Fibroblast of peridontal ligament (primary cell): Measurements from ENCODE around the gene RHOT1.
"Not testable (repeated sequence)": the region's sequence is repeated elsewhere in the genome, so short reads cannot be mapped to it uniquely, and the experiment has no call there.

Experiments
- DNase-seq: peaks from one replicate; pipeline ENCODE4 v3.0.0-alpha.2; 2010; ENCODE audit errors: extremely low read depth

The RHOT1 gene

DNA sequence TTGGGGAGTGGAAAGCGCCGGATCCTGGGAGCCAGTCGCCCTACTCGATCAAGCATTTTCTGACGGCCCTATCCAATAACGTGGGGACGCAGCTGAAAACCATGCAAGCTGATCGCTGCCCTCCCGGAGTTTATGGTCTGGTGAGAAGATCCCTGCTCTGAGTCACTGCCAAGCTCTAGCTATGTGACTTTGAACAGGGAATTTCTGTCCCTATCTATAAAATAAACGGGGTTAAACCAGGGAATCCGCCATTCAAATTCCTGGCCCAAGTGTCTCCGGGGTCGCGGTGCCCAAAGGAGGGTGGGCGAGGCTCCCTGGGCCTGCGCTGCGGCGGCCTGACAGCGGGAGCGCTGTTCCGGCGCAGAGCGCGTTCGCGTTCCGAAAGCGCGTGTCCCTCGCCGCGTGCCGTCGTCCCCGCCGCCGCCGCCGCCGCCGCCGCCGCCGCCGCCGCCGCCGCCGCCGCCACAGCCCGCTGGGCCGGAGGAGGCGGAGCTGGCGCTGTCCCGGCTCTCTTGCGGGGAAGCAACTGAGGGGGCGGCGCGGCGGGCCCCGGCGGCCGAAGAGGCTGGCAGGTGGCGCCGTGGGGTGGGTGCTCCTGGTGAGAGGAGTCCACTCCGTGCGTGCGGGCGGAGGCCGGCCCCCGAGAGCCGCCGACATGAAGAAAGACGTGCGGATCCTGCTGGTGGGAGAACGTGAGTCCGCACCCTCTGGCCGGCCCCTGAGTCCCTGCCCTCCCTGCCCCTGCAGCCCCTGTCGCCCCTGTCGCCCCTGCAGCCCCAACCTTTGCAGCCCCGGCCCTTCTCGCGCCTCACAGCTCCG, at the start of gene RHOT1:
Gene RHOT1 (plus strand): TSS at position 465 of the 819 bp plus-strand sequence. CDS start 191 bp downstream, at position 656.
- peak; percentile 86 for DNase-seq

DNA sequence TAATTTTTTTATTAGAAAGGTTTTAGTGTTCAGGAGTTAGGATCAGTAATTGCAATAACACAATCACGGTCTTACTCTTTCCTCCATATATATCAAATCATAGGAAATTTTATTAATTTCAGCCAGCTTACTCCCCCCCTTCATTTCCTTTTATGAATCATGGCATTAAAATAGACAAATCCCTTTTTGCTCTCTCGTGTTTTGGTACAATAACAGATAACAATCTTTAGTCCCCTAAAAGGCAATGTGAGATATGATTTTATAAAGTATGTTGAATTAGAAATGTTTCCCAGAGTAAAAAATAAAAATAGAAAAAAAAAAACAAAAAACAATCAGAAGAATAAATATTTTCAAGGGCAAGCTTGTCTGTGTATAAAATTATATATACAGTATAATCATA, 42.6 kb upstream of the RHOT1 start:
- no peak for DNase-seq

DNA sequence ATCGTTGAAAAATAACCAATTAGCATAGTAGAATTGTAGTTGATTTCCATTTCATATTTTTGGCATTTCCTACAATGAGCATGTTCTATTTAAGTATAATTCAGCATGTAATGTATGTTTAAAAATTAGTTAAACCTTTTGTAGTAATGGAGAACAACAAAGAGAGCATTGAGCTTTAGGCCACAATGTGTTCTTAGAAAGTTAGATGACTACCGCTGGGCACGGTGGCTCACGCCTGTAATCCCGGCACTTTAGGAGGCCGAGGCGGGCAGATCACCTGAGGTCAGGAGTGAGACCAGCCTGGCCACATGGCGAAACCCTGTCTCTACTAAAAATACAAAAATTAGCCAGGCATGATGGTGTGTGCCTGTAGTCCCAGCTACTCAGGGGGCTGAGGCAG, 42.0 kb upstream of the RHOT1 start:
- not testable (repeated sequence) for DNase-seq

DNA sequence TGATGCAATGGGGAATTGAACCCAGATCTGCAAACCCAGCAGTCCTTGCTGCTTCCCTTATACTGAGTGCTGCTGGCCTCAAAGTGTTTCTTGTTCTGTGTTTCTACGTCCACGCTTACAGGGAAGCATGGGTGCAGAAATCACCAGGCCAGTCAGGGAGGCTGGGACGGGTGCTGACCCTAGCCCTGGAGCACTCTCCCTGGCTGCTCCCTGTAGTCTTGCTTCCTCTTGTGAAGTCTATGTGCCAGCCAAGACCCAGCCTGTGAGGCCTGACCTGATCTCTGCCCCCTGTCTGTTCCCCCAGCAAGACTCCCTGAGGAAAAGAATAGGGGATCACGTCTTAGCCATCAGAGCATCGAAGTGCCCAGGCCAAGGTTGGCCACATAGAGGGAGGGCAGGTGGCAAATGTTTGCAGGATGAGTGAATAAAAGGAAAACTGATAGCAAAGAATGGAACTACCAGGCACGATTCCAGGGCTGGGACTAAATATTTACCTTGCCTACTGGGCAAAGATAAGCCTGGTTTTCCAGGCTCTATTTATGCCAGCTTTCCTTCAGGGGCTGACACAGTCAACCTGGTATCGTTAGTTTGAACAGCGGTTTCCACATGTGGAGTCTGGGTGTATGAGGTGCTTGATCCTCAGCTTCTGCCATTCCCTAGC, 41.2 kb upstream of the RHOT1 start:
- no peak for DNase-seq

DNA sequence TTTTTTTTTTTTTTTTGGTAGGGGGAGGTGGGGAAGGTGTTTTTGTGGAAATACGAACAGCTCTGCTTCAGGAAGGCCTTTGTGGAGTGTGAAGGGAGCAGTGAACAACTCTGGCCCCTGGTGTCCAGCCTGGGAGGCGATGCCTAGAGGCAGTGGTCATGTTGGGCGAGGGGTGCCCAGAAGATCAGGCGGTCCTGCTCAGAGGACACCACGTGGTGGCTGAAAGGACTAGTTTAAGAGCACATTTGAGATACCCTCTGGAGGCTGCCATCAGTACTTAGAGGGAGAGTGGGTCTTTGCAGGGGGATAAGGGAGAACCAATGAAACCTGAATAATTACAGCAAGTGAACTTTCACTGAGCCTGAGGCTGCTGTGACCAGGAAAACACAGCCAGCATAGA, 40.1 kb upstream of the RHOT1 start:
- DNase-seq: no peak

DNA sequence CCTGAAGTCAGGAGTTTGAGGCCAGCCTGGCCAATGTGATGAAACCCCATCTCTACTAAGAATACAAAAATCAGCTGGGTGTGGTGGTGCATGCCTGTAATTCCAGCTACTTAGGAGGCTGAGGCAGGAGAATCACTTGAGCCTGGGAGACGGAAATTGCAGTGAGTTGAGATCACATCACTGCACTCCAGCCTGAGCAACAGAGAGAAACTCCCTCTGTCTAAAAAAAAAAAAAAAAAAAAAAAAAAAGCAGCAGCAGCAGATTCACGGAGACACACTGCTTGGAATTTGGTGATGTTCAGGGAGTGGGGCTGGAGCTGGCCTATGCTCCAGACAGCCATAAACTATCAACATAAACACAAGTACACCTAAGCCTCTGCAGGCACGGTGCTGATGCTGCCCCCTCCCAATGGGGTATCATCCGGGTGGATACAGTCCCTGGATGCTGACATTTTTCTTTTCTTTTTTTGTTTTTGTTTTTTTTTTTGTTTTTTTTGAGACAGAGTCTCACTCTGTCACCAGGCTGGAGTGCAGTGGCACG, 39.6 kb upstream of the RHOT1 start:
- peak; percentile 39 for DNase-seq

DNA sequence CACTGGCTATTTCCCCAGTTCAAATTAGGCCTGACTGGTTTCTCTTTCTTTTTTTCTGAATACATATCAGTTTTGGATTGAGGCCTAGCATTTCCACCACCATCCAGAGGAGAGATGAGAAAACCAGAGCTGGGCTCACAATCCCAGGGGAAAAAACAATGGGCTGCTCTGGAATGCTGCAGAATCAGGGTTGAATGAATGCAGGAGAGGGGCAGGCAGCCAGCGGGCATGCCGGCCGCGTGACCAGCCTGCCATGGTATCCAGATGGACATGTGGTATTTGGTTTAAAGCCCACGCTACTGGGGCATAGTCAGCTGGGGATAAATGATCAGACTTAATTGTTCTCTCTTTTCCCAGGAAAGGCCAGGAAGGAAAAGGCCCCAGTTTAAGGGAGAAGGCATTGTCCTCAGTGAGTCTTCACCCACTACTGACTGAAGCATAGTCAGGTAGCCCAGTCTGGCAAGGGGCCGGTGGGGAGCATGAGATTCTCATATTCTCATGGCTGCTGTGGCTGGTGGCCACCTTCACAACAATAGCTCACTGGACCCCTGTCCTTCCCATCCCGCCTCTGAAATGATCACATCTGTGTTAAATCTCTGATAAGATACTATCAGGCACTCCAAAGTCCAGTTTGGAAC, 38.7 kb upstream of the RHOT1 start:
- peak; percentile 95 for DNase-seq

DNA sequence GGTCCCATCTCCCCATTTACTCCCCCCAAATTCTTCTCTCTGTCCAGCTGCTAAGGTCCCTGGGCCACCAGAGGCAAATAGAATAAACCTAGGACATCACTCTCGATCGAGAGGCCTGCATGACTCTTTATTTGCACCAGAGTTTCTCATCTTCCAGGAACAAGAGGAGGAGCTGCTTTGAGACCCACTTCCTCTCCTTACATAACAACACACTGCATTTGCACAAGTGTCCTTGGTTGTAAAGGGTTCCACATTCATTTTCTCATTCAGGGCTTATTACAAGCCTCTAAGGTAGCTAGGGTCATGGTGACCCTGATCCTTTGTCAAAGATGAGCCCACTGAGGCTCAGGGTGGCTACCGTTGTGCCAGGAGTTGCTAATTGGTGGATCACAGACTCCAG, 38.1 kb upstream of the RHOT1 start:
- no peak for DNase-seq

DNA sequence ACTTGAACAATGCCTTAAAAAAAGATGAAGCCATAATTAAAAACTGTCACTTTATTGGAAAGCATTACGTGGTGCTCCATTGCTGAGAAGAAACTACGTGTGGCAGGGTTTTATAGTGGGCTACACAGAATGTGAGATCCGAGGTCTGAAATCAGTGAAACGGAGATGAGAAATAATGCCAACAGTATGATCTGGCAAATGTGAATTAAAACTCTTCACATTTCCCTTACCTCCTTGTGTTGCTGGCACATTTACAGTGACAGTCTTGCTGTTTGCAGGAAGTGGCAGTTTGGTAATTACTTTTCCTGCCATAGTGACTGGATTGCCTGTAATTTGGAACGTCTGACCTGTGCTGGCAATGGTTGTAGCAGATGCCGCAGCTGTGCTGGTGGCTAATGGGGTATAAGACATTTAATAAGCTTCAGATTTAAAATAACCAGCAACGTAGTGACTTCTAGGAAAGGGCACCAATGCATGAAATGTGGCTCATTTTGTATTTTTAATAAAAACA, 35.8 kb upstream of the RHOT1 start:
- DNase-seq: not testable (repeated sequence)

DNA sequence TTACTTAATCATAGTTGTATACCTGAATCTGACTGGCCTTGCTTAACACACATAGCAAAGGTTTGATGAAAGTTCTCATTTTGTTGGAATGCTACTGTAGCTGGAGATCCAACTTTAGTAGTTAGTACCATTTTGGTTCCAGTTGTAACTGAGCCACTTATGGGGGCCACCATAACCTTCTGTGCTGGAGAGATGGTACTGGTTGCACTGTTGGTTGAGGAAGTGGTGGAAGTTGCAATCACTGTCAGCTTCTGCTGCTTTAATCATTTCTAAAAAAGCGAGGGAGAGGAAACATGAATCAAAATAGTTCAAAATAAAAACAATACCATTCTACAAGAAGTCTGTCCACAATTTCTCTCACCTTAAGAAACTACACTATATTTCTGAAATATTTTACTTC, 35.1 kb upstream of the RHOT1 start:
- not testable (repeated sequence) for DNase-seq

DNA sequence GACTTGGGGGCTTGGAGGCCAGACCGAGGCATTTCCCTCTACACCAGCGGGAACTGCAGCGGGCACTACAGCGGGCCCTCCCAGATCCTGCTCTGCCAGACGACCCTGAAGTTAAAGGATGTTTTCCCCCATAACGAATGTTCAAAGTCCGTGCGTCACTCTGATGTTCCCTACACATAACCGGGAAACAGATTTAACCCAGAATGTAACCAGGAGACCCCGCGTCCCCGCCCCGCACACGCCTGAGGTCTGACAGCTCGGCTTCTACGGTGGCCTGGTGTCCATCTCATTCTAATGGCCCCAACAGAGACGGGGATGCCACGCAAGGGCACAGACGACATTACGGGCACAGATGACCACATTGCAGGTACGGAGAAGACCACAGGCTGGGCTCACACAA, 31.7 kb upstream of the RHOT1 start:
- DNase-seq: no peak

DNA sequence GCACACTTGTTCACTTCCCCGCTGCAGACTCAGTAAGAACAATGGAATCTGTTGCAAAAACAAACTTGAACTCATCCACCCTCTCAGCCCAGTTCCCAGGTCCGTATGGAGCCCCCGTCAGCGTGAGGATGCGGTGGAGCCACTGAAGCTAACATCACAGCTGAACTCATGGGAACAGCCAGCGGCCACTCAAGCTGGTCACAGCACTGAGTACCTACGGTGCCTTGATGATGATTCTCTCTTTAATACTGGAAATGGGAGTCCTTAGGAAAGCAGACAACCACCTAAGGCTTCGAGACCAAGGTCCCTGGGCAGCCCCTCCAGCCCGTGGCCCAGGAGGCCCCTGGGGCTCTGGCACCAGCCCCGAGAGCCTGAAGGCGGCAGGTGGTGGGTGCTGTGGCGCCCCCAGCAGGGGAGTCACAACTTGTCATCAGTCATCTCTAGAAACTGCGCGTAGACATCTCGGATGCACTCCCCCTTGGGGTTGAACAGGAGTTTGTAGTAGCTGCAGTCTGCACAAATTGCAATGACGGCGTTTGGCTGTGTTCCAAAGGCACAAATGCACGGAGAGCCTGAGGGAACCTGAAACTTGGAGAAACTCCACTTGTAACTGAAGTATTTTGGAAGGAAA, 31.0 kb upstream of the RHOT1 start:
- peak; percentile 76 for DNase-seq

DNA sequence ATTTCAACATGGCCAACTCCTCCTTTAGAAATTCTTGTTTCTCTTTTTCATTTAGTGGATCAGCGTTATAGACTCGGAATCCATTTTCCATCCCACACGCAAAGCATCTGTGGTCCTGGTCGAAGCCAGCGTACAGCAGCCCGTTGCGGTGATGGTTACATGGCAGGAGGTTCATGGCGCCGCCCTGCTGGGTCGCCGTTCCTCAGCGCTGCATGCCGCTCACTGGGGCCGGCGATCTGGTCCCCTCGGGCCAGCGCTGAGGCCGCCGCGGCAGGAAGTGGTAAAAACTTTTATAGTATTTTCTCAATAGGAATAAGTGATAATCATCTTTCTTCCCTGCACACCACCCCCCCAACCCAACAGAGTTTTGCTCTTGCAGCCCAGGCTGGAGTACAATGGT, 29.9 kb upstream of the RHOT1 start:
- no peak for DNase-seq

DNA sequence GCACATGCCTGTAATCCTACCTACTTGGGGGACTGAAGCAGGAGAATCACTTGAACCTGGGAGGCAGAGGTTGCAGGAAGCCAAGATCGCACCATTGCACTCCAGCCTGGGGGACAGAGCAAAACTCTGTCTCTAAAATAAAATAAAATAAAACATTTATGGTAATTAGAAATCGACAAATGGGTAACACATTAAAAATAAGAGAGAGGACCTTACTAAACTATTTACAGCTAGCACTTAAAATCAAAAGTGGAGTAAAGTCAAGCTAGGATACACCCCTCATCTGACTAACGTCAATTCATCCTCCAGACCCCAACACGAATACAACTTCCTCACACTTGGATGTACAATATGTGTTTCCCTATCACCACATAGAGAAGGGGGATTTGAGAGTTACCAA, 27.8 kb upstream of the RHOT1 start:
- DNase-seq: no peak

DNA sequence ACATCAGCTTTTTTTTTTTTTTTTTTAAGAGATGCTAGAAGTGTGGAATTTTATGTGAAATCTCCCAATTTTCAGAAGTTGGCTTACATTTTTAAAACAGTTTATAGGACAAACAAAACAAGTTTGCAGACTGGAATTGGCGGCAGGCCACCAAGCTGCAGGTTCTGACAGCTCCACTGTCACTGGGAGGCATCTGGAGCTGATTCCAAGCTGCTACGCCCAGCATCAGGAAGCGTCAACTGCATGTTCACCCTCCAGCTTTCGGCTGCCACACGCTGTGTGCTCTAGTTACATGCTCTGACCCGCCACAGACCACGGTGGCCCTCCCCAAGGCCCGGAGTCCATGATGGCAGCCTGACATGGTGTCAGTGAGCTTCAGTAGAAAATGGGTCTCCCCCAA, 26.8 kb upstream of the RHOT1 start:
- DNase-seq: not testable (repeated sequence)

DNA sequence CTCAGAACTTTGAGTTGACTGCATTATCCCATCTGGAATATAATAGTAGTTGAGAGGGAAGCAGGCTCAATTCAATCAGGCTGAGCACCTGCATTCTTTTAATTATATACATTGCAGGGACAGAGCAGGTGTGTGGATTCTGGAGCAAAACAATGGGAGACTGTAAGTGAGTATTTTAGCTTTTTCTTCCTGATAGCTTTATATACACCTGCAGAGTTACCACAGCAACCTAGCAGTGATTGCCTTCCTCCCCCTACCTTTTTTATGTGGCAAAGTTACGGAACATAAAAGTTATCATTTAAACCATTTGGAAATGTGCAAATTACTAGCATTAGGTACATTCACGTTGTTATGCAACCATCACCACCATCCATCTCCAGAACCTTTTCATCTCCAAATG, 25.4 kb upstream of the RHOT1 start:
- DNase-seq: no peak

DNA sequence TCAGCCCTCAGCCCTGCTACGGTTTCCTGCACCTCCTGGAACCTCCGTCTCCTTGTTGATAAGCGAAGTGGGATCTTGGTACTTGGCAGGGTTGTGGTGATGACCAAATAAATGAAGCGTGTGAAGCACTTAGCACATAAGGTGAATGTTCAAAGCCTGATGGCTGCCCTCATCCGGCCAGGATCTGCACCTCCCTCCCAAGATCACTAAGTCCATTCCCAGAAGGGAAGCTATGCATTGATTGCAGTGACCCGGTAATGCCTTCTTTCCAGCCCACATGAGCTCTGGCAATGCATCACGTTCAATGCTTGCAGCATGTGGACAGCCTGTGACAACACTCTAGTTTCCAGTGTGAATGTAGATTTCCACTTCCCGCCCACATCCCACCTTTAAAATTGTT, 24.9 kb upstream of the RHOT1 start:
- DNase-seq: no peak

DNA sequence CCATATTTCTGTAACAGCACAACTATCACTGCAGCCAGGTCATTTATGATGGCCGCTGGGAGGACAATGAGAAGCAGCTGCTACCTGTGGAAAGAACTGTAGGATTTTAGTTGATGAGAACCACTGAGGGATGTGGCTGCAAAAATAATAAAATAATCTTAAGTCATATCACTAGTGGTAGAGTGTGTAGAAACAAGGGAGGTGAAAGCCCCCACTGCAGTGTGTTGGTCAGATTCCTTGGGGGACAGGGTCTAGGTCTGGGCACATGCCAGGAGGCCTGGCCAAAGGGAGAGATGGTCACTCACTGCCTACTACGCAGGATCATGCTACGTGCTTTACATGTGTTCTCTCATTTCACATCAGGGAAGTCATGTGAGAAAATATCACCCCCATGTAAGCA, 24.2 kb upstream of the RHOT1 start:
- not testable (repeated sequence) for DNase-seq

DNA sequence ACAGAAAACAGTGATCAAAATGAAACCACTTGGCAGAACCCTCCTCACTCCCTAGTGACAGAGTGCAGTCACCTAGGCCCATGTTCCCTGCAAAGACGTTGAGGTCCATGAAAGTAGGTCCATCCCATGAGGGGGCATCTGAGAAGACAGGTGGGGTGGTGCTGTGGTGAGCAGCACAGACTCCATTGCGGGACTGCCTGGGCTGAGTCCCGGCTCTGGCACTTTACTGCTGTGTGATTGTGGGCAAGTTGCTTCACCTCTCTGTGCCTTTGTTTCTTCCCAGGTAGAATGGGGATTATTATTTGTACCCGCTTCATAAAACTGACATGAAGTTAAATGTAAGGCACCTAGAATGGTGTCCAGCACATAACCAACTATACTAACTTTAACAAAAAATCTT, 23.5 kb upstream of the RHOT1 start:
- no peak for DNase-seq

DNA sequence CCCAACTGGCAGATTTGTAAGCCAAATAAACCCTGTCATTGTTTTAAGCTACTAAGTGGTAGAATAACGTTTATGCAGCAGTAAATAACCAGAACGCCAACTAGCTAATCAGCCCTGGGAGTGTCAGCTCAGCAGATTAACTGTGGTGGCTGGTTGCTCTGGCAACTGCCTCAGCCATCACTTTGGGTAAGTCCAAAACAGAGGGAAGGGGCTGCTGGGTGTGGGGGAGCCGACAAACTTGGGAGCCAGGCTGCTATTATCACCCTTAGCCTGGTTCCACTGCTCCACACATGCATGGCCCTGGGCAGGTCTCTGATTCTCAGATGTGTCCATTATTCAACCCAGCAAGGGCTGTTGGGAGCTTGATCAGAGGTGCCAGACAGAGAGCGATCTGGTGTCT, 22.2 kb upstream of the RHOT1 start:
- no peak for DNase-seq

DNA sequence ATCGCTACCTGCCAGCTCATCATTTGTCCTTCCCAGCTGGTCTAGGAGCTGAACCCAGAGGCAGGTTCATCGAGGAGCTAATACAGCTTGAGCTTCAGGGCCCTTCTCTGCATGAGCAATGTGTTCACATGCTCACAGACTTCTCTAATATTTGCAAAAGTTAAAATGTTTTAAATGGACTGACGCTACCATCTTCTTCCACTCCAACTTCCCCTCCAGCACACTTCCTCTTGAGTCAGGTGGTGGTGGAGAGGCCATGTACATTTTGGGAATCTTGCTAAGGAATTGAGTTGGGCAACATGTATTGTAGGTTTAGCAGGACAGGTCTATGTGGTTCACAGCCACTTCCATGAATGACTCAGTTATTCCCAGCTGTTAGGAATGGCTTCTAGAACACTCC, 21.6 kb upstream of the RHOT1 start:
- DNase-seq: no peak

DNA sequence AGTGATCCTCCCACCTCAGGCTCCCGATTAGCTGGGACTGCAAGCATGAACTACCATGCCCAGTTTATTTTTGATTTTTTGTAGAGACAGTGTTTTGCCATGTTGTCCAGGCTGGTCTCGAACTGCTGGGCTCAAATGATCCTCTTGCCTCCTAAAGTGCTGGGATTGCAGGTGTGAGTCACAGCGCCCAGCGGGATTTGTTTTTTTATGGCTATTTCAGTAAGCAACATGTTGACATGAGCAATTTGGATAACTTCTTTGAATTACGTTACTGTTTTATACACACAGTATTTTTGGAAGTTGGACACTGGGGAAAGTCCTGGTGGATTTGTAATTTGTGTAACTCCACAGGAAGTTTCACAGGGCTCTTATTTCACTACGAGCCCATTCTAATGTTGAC, 18.5 kb upstream of the RHOT1 start:
- DNase-seq: peak; percentile 71
